GM20000 (cell line): ENCODE measurements around the gene KLF11.

ENCODE experiments used
- DNase-seq: peaks from one replicate; pipeline ENCODE4 v3.0.0; 2012; ENCODE audit warnings: low spot score
- TF ChIP-seq, protein P1 (sequence below): IDR thresholded peaks from 2 replicates; pipeline ENCODE4 v1.5.1; 2012; ENCODE audit warnings: mild to moderate bottlenecking, control low read depth; ENCODE audit errors: extremely low read depth, missing control alignments

KLF11 gene

DNA sequence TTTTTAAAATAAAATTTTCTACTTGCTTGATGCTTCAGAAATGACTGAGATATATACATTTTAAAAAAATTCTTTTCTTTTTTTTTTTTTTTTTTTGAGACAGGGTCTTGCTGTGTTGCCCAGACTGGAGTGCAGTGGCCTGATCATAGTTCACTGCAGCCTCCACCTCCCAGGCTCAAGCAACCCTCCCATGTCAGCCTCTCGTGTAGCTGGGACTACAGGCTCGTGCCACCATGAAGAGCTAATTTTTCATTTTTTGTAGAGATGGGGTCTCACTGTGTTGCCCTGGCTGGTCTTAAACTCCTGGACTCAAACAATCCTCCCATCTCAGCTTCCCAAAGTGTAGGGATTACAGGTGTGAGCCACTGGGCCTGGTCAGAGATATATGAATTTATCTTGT lies 24.0 kb downstream of the KLF11 start:
- no peak for DNase-seq
- TF ChIP-seq, protein P1, sequence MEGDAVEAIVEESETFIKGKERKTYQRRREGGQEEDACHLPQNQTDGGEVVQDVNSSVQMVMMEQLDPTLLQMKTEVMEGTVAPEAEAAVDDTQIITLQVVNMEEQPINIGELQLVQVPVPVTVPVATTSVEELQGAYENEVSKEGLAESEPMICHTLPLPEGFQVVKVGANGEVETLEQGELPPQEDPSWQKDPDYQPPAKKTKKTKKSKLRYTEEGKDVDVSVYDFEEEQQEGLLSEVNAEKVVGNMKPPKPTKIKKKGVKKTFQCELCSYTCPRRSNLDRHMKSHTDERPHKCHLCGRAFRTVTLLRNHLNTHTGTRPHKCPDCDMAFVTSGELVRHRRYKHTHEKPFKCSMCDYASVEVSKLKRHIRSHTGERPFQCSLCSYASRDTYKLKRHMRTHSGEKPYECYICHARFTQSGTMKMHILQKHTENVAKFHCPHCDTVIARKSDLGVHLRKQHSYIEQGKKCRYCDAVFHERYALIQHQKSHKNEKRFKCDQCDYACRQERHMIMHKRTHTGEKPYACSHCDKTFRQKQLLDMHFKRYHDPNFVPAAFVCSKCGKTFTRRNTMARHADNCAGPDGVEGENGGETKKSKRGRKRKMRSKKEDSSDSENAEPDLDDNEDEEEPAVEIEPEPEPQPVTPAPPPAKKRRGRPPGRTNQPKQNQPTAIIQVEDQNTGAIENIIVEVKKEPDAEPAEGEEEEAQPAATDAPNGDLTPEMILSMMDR: no peak

DNA sequence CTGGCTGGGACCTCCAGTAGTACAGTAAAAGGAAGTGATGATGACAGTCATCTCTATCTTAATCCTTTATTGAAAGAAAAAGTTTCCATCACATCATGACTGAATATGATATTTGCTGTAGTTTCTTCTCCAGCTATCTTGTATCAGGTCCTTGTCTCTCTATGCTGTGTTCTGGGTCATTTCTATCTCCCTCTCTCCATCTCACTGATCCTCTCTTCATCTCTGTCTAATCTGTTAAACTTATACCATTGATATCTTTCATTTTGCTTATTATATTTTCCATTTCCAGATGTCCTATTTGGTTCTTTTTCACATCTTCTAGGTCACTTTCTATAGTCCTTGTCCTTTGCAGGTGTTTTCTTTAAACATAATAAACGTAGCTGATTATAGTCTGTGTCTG lies 24.5 kb downstream of the KLF11 start:
- TF ChIP-seq, protein P1: no peak
- no peak for DNase-seq

- TF ChIP-seq, protein P1: no peak
- no peak for DNase-seq
Measured at GRCh38 chr2:10071176-10071575, 27.8 kb downstream of the KLF11 start.

DNA sequence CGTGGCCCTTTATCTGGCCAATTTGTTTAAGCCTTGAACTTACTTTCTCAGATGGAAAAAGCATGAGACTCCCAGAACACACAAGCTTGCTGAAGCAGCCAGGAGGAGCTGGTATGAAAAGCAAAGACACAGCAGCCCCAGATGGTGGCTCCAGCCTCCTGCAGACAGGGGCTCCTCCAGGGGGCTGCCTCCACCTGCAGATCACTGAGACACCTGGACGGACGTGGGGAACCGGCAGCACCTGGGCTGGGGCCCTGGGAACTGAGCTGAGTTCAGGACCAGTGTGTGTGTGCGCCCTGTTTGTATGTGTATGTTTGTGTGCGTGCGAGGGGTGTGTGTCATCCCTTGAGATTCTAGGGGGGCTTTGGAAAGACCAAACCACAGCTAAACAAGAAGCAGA lies 28.2 kb downstream of the KLF11 start:
- TF ChIP-seq, protein P1: no peak
- DNase-seq: no peak

DNA sequence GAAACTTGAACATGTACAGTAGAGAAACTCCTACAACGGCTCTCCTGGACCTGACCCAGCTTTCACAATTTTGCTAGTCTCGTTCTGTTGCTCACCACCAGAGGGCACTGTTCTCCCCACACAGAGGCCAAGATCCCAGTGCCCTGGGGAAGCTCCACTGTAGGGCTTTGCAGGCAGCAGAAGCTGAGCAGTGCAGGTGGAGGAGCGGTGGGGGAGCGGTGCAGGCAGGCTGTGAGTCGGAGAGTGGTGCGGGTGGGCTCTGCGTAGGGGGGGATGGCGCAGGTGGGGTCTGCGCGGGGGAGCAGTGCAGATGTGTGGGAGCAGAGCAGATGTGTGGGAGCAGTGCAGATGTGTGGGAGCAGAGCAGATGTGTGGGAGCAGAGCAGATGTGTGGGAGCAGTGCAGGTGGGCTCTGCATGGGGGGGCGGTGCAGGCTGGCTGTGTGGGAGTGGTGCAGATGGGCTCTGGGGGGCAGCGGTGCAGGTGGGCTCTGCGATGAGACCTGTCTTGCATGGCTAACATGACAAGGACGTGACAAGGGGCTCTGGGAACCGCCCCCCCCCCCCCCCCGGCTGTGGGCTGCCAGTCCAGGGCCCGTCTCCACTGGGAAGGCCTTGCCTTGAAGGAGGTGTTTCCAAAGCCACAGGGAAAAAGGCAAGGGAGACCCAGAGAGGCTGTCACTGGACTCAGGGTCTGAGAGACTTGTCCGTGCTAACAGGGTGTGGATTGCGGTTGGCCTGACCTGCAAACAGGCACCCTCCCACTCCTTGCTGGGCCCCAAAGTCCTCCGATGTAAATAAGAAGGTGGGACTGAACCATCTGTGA lies 29.5 kb downstream of the KLF11 start:
- TF ChIP-seq, protein P1: peak; percentile 87
- DNase-seq: peak; percentile 89

DNA sequence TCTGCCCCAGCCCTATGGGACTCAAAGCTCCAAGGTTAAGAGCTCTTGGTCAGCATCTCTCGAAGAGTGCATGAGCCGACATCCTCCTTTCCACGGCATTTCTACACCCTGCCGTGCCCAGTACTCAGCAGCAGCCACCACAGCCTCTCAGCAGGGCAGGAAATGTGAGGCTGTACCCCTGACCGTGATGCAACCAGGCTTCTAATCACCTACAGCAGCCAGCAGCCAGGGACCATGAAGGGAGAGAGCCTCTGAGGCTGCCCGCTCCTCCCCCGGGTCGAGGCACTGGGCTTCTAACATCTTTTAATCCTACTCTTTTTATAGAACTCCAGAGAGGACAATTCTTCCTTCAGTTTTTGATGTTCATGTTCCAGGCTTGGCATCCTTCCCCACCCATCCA lies 30.4 kb downstream of the KLF11 start:
- no peak for DNase-seq
- TF ChIP-seq, protein P1: no peak

- no peak for DNase-seq
- TF ChIP-seq, protein P1: no peak
Measured at GRCh38 chr2:10075101-10075500, 31.8 kb downstream of the KLF11 start.
